Stomach (tissue), 4 donors: Measurements from ENCODE around the gene TECPR2.

Source experiments
- POLR2A ChIP-seq, 4 donors: fragments of 450-650 bp; IDR thresholded peaks; one replicate each; pipeline ENCODE4 v1.6.1; 2016; ENCODE audit warnings: antibody characterized with exemption in 4 of 4, control low read depth in 2 of 4, mild to moderate bottlenecking in 1 of 4, moderate library complexity in 1 of 4
- TF ChIP-seq, protein P1 (sequence below), 7 experiments: fragments of 450-650 bp in 4 of 7; fragments of 200-600 bp in 3 of 7; sonication (generic) in 3 of 7; IDR thresholded peaks; one replicate each; pipeline ENCODE4 v1.5.1; 2016 to 2019; ENCODE audit warnings: antibody characterized with exemption in 7 of 7, control low read depth in 2 of 7, mild to moderate bottlenecking in 1 of 7

DNA sequence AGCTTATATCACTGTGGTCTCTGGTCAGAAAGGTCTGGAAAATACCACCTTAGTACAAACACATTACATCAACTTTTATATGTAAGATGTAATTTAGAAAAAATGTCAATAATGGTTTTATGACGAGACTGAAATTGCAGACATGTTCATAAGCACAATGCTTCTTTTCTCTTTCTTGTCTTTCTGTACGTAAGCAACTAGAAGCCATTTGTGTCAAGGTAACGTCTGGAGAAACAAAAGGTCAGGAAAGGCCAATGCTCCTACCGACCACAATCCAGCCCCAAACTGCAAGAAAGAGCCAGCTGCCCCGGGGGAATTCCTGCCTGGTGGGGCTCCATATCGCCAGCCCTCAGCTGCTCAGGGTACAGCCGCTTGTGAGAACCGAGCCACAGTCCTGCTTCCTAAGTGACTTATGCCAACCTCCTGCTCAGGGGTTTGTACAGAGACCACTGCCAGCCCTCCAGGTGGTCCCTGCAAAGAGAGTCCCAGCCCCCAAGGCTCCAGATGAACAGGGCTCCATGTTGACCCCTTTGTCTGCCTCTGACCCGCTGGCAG lies 36.9 kb upstream of the TECPR2 start:
- no peak for TF ChIP-seq POLR2A (IDR thresholded peaks at IDR 0.05)
- TF ChIP-seq, protein P1, sequence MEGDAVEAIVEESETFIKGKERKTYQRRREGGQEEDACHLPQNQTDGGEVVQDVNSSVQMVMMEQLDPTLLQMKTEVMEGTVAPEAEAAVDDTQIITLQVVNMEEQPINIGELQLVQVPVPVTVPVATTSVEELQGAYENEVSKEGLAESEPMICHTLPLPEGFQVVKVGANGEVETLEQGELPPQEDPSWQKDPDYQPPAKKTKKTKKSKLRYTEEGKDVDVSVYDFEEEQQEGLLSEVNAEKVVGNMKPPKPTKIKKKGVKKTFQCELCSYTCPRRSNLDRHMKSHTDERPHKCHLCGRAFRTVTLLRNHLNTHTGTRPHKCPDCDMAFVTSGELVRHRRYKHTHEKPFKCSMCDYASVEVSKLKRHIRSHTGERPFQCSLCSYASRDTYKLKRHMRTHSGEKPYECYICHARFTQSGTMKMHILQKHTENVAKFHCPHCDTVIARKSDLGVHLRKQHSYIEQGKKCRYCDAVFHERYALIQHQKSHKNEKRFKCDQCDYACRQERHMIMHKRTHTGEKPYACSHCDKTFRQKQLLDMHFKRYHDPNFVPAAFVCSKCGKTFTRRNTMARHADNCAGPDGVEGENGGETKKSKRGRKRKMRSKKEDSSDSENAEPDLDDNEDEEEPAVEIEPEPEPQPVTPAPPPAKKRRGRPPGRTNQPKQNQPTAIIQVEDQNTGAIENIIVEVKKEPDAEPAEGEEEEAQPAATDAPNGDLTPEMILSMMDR (IDR thresholded peaks at IDR 0.05), result no peak
